Activated effector memory CD4-positive, alpha-beta T cell treated with anti-CD3 and anti-CD28 coated beads, Interleukin-2, amount 50 U/mL, for 16 hours (primary cell): Measurements from ENCODE around the gene STX8.
"Not testable (repeated sequence)": the region's sequence is repeated elsewhere in the genome, so short reads cannot be mapped to it uniquely, and the experiment has no call there.

Experiments used
- DNase-seq: peaks from one replicate; pipeline ENCODE4 v3.0.0-alpha.2; 2020

Gene STX8, protein sequence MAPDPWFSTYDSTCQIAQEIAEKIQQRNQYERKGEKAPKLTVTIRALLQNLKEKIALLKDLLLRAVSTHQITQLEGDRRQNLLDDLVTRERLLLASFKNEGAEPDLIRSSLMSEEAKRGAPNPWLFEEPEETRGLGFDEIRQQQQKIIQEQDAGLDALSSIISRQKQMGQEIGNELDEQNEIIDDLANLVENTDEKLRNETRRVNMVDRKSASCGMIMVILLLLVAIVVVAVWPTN

GRCh38 chr17:9575381-9576101 is at the start of gene STX8:
TSS of gene STX8 (minus strand) at chr17:9575820. CDS start at chr17:9575808, 12 bp downstream.
- DNase-seq, result peak; percentile 90

- DNase-seq, result no peak
Measured at GRCh38 chr17:9622961-9623360, 47.3 kb upstream of the STX8 start.

DNA sequence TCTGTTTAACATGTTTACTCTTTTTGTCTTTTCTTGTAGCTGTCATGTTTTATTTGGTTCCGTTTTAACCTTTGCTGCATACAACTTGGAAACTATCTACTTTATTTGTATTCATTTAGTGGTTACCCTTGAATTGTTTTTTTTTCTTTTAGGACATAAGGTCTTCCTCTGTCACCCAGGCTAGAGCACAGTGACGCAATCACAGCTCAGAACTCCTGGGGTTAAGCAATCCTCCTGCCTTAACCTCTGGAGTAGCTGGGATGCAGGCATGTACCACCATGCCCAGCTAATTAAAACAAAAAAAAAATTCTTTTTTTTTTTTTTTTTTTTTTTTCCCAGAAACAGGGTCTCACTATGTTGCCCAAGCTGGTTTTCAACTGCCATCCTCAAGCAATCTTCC is 39.9 kb upstream of the STX8 start:
- DNase-seq, result no peak

GRCh38 chr17:9612006-9612405 is 36.4 kb upstream of the STX8 start:
- no peak for DNase-seq

GRCh38 chr17:9611557-9611956 is 35.9 kb upstream of the STX8 start:
- DNase-seq, result no peak

DNA sequence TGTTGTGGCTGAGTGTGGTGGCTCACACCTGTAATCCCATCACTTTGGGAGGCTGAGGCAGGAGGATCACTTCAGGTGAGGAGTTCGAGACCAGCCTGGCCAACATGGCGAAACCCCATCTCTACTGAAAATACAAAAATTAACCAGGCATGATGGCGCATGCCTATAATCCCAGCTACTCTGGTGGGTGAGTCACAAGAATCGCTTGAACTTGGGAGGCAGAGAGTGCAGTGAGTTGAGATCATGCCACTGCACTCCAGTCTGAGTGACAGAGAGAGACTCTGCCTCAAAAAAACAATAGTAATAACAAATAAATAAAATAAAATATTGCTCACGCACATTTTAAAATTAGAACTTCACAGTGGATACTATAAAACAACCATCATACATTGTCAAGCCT is 31.4 kb upstream of the STX8 start:
- DNase-seq, result not testable (repeated sequence)

- no peak for DNase-seq
Measured at GRCh38 chr17:9606453-9606852, 30.8 kb upstream of the STX8 start.

- DNase-seq, result not testable (repeated sequence)
Measured at GRCh38 chr17:9604583-9604982, 29.0 kb upstream of the STX8 start.

- no peak for DNase-seq
Measured at GRCh38 chr17:9598661-9599060, 23.0 kb upstream of the STX8 start.

GRCh38 chr17:9597638-9598037 is 22.0 kb upstream of the STX8 start:
- not testable (repeated sequence) for DNase-seq

DNA sequence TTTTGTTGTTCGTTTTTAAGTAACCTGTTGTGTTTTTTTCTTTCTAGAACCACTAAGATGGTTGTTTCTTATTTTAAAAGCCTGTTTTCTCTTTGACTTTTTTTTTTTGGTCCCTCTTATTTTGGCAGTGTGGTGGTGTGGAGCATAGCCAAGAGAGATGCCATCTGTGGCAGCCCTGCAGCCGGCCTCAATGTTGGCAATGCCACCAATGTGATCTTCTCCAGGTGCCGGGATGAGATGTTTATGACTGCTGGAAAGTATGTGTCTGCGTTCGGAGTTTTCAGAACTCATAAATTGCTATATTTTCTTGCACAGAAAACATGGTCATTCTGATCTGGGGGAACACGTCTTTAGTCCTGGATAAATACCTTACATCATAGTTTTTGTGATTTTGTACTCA is 18.4 kb upstream of the STX8 start:
- DNase-seq, result no peak

DNA sequence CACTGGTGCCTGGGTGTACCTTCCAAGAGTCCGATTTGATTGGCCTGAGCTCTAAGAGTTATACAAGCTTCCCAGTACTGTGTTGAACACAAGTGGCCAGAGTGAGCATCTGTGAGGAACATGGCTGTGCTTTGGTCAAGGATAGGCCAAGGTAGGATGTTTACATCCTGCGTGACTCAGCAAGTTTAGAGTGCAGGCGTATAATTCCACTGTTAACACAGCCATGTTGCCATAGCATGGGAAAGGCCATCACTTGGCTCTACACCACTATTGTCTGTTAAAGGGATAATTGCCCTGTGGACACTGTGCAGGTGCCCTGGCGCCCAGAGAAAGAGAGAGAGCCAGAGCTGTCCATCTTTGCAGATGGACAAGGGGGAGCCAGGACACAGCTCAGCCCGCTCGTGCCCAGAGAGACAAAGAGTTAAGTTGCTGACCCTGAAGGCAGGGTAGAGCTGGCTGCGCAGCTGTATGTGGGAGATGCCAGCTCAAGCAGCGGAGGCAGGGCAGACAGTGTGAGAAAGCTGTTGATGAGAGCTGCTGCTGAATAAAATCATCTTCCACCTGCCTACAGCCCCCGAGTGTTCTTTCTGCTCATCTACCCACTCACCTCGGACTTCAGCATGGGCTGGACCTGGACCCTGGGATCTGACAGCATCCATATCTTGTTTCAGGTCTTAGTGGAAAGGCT is 12.5 kb upstream of the STX8 start:
- no peak for DNase-seq

DNA sequence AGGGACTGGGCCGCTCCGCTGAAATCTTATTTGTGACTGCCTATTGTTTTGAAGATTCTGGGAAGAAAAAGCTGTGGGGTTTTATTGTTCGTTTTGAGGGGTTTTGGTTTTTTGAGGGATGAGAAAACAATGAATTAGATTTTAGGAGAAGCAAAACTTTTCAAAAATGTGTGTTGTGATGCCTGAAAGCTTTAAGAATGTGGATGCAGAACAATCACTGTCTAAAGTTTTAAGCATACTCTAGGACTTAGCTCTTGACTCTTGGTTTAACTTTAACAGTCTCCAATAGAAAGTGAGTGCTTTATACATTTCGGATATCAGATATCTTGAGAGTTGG is 1.7 kb upstream of the STX8 start:
- no peak for DNase-seq

DNA sequence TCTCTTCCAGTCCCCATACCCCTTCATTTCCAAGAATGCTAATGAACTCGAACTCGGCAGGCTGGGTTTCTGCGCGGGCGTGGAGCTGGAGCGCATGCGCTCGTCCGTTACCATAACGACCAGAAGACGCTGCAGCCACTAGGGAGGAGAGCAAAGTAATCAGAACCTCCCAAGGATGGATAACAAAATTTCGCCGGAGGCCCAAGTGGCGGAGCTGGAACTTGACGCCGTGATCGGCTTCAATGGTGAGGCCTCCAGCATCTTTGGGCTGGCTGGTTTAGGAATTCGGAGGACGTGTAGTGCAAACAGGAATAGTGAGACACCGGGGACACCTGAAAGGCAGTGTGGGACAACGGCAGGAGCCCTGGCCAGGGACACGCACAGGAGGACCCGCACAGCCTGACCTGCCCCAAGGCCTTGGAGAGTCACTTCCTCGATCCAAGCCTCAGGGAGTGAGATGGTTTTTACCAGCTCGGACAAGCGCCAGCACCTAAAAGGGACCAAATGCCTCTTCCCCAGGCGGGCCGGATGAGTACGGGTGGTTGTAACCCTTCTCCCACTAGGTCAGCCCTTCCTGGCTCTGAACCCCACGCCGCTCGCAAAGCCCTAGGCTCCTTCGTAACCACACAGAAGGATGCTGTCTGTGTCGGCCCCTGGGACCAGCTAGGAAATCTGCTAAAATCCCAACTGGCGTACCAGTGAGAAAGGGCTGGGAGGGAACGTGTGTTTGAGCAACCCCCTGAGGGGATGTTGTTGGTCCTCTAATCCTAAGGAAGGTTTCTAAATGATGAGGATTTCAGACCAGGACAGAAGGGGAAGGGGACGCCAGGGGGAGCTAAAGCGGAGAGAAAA is 1.1 kb upstream of the STX8 start, which contains the start of gene CFAP52:
Gene CFAP52, plus strand, starts transcription at position 122 of the 852 bp plus-strand sequence. Its CDS starts 54 bp downstream, at position 176.
- DNase-seq, result peak; percentile 92

GRCh38 chr17:9571201-9571600 is 4.4 kb downstream of the STX8 start:
- no peak for DNase-seq

DNA sequence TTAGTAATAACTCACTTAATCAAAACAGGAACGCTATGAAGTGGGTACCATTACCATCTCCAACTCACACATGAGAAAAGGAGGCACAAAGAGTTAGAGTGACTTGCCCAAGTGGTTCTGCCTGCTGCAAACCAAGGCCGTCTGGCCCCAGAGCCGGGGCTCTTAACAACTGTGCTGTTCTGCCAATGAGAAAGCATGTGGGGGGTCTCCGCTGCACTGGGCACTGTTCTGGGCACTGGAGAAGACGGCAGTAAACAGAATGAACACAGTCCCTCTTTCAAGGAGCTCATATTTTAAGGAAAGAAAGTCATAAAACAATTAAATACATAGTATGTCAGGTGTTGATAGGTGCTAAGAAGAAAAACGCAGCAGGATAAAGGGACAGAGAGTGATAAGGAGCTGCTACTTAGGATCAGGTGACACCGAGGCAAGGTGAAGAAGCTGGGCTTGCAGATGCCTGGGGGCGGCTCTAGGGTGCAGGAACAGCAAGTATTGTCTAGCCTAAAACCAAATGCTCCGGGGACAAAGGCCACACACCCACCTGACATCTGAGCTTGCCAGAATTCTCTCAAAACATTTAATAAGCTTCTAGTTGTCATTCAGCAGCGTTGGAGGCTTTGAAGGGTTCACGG is 6.5 kb downstream of the STX8 start:
- DNase-seq, result no peak

DNA sequence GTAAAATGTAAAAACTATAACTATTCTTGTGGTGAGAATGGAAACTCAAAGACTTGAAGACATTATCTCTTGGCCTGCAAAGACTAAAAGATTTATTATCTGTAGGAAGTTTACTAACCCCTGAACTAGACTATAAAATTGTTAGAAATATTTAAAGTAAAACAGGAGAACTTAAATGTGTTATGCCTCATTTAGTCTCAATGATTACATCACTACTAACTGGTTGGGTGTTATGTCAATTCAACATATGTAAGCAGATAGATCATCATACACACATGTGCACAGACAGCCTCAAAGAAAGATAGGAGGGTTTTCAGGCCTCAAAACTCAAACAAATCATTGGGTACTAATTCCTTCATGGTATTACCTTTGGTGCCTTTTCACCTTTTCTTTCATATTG is 7.6 kb downstream of the STX8 start:
- DNase-seq, result no peak

DNA sequence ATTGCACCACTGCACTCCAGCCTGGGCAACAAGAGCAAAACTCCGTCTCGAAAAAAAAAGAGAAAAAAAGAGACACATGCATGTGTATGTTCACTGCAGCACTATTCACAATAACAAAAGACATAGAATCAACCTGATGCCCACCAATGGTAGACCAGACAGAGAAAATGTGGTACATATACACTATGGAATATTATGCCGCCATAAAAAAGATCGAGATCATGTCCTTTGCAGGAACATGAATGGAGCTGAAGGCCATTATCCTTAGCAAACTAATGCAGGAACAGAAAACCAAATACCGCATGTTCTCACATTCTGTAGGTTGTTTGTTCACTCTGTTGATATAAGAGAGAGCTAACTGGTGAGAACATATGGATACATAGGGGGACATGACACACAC is 8.9 kb downstream of the STX8 start:
- DNase-seq, result not testable (repeated sequence)

DNA sequence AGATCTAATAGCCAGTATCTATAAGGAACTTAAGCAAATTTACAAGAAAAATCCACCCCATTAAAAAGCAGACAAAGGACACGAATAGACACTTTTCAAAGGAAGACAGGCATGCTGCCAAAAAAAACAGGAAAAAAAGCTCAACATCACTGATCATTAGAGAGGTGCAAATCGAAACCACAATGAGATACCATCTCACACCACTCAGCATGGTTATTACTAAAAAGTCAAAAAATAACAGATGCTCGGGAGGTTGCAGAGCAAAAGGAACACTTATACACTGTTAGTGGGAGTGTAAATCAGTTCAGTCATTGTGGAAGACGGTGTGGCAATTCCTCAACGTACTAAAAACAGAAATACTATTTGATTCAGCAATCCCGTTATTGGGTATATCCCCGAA is 9.6 kb downstream of the STX8 start:
- DNase-seq, result no peak

GRCh38 chr17:9564104-9564503 is 11.5 kb downstream of the STX8 start:
- no peak for DNase-seq

DNA sequence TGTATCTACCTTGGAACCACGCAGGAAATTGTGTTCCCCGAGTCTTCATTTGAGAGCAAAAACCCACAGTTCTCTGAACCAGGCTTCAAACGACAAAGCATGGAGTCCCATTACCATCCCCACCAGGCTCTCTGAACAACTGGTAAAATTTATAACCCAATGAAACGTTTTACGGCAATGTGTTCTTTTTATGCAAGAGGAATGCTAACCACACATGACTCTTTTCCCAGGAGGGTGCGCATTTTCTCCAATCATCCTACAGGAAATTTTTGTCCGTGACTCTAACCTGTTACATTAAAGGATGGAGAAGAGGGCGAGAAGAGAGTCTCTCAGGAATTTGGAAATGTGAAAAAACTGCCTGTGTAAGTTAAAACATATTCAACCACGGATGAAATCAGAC is 17.8 kb downstream of the STX8 start:
- DNase-seq, result no peak

GRCh38 chr17:9557161-9557755 is 18.4 kb downstream of the STX8 start:
- no peak for DNase-seq
